ENCODE measurements around the gene DNAJB9.
A peak's percentile ranks its signal among the peaks of the same experiment; 100 is the strongest.

The DNAJB9 gene

GRCh38 chr7:108592646-108593201 is 23.1 kb downstream of the DNAJB9 start:
- ChIA-PET CTCF (interaction anchor here (0.7 kb wide), 1 partner anchor 13 kb away, joined by 3 read pairs; no protein-coding TSS in a partner anchor), POLR2A (no interaction called here)
- TF ChIP-seq TARDBP (IDR thresholded peaks at IDR 0.05), result no peak
- TF ChIP-seq FOXM1 (IDR thresholded peaks at IDR 0.05; ENCODE audit: borderline replicate concordance), result no peak
- TF ChIP-seq, protein P1, sequence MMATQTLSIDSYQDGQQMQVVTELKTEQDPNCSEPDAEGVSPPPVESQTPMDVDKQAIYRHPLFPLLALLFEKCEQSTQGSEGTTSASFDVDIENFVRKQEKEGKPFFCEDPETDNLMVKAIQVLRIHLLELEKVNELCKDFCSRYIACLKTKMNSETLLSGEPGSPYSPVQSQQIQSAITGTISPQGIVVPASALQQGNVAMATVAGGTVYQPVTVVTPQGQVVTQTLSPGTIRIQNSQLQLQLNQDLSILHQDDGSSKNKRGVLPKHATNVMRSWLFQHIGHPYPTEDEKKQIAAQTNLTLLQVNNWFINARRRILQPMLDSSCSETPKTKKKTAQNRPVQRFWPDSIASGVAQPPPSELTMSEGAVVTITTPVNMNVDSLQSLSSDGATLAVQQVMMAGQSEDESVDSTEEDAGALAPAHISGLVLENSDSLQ (IDR thresholded peaks at IDR 0.05), result no peak
- TF ChIP-seq NFRKB (IDR thresholded peaks at IDR 0.05), result no peak
- no peak for TF ChIP-seq HDGF (IDR thresholded peaks at IDR 0.05; ENCODE audit: borderline replicate concordance)
- TF ChIP-seq ELF4 (IDR thresholded peaks at IDR 0.05), result no peak
- TF ChIP-seq SP1 (IDR thresholded peaks at IDR 0.05), result no peak
- no peak for TF ChIP-seq LEF1 (IDR thresholded peaks at IDR 0.05; ENCODE audit: borderline replicate concordance)
- TF ChIP-seq SUZ12 (IDR thresholded peaks at IDR 0.05), result no peak
- no peak for TF ChIP-seq L3MBTL2 (conservative IDR thresholded peaks at IDR 0.05)
- TF ChIP-seq ZNF384 (IDR thresholded peaks at IDR 0.05), result no peak
- no peak for TF ChIP-seq FOXK2 (IDR thresholded peaks at IDR 0.05)
- TF ChIP-seq ARNT (IDR thresholded peaks at IDR 0.05), result no peak
- TF ChIP-seq BHLHE40 (IDR thresholded peaks at IDR 0.05; ENCODE audit: borderline replicate concordance), result no peak
- no peak for TF ChIP-seq FOXA1 (IDR thresholded peaks at IDR 0.05)
- no peak for TF ChIP-seq CTBP1 (IDR thresholded peaks at IDR 0.05; ENCODE audit: borderline replicate concordance)
- peak; percentile 10 for DNase-seq (ENCODE audit: extremely low spot score)

- ChIA-PET CTCF (no interaction called here), POLR2A (no interaction called here)
- TF ChIP-seq SUZ12 (IDR thresholded peaks at IDR 0.05) (no peak), L3MBTL2 (conservative IDR thresholded peaks at IDR 0.05) (no peak), FOXA1 (IDR thresholded peaks at IDR 0.05) (no peak), ZNF384 (IDR thresholded peaks at IDR 0.05) (no peak), NFRKB (IDR thresholded peaks at IDR 0.05) (no peak), CTBP1 (IDR thresholded peaks at IDR 0.05; ENCODE audit: borderline replicate concordance) (no peak), HDGF (IDR thresholded peaks at IDR 0.05; ENCODE audit: borderline replicate concordance) (no peak), ELF4 (IDR thresholded peaks at IDR 0.05) (no peak), LEF1 (IDR thresholded peaks at IDR 0.05; ENCODE audit: borderline replicate concordance) (no peak), FOXK2 (IDR thresholded peaks at IDR 0.05) (no peak), BHLHE40 (IDR thresholded peaks at IDR 0.05; ENCODE audit: borderline replicate concordance) (no peak), TARDBP (IDR thresholded peaks at IDR 0.05) (no peak), ARNT (IDR thresholded peaks at IDR 0.05) (no peak), SP1 (IDR thresholded peaks at IDR 0.05) (no peak), FOXM1 (IDR thresholded peaks at IDR 0.05; ENCODE audit: borderline replicate concordance) (no peak)
- TF ChIP-seq, protein P1 (IDR thresholded peaks at IDR 0.05), result no peak
- no peak for DNase-seq (ENCODE audit: extremely low spot score)
Measured at GRCh38 chr7:108596560-108596959, 26.9 kb downstream of the DNAJB9 start.

DNA sequence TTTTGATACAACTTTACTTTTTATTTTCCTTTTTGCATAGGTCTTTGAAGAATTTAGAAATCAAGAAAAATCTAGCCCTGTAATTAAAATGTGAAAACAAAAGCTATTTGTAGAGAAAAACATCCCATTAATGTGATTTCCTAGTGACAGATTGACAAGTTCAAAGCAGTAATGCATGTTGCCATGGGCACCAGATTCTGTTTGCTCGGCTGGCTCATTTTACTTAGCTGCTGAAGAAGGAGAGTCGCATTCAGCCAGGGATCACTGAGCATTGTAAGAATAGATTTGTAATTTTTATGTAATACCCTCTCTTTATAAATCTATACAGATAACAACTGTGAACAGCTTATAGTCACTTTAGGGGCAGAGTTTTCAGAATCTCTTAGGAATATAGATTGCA is 28.5 kb downstream of the DNAJB9 start:
- POLR2A ChIA-PET, result no interaction called here
- no peak for DNase-seq (ENCODE audit: extremely low spot score)
- CTCF ChIA-PET, result no interaction called here
- TF ChIP-seq L3MBTL2 (conservative IDR thresholded peaks at IDR 0.05), result no peak
- TF ChIP-seq CTBP1 (IDR thresholded peaks at IDR 0.05; ENCODE audit: borderline replicate concordance), result no peak
- TF ChIP-seq ZNF384 (IDR thresholded peaks at IDR 0.05), result no peak
- no peak for TF ChIP-seq FOXK2 (IDR thresholded peaks at IDR 0.05)
- TF ChIP-seq FOXA1 (IDR thresholded peaks at IDR 0.05), result no peak
- no peak for TF ChIP-seq HDGF (IDR thresholded peaks at IDR 0.05; ENCODE audit: borderline replicate concordance)
- no peak for TF ChIP-seq NFRKB (IDR thresholded peaks at IDR 0.05)

DNA sequence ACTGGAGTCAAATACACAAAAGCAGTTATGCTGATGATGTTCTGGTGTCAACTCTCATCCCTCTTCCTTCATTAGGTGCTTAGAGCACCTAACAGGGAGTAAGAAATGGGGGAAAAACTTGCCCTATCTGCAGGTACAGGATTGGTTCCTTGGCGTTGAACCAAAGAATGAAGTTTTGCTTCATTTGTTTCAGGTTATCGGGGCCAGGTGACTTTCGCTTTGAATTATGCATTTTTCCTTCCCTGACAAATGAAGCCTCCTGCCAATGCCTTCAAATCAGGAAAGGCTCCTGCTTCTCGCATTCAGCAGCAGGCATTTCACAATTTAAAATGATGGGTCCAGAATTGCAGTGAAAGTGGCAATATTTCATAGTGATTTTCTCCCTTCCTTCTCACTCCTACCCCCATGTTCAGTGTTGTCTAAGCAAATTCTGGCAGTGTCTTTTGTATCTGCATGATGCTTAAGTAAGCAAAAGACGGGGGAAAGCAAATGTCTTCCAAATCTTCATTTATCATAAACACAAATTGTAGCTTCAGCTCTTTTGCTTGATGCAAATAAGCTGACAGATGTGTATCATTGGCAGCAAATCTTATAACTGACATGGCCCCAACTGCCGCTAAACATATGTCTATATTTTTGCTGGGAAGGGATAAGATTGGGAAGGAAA is 29.4 kb downstream of the DNAJB9 start:
- no peak for TF ChIP-seq FOXM1 (IDR thresholded peaks at IDR 0.05; ENCODE audit: borderline replicate concordance)
- TF ChIP-seq CTBP1 (IDR thresholded peaks at IDR 0.05; ENCODE audit: borderline replicate concordance), result no peak
- TF ChIP-seq HDGF (IDR thresholded peaks at IDR 0.05; ENCODE audit: borderline replicate concordance), result no peak
- TF ChIP-seq TARDBP (IDR thresholded peaks at IDR 0.05), result no peak
- TF ChIP-seq L3MBTL2 (conservative IDR thresholded peaks at IDR 0.05), result no peak
- TF ChIP-seq ELF4 (IDR thresholded peaks at IDR 0.05), result no peak
- TF ChIP-seq, protein P1 (IDR thresholded peaks at IDR 0.05), result no peak
- TF ChIP-seq NFRKB (IDR thresholded peaks at IDR 0.05), result no peak
- TF ChIP-seq SUZ12 (IDR thresholded peaks at IDR 0.05), result no peak
- TF ChIP-seq BHLHE40 (IDR thresholded peaks at IDR 0.05; ENCODE audit: borderline replicate concordance), result no peak
- ChIA-PET CTCF (no interaction called here), POLR2A (no interaction called here)
- DNase-seq (ENCODE audit: extremely low spot score), result no peak

DNA sequence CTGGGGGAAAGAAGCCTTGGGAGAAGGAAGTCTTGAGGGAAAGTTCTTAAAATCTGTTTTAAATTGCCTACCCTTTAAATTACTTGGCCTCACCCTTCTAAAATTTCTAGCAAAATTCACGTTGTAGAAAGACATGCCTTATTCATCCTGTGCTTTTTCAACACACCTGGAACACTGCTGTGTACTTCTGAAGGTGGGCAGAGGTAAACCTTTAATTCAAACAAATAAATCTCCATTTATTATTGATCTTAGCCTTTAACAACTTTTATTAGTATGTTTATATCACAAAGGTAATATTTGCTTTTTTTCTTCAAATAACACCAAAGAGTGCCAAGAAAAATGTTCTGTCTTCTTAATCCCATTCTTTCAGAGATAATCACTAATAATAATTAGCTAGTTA is 30.7 kb downstream of the DNAJB9 start:
- ChIA-PET CTCF (no interaction called here), POLR2A (no interaction called here)
- DNase-seq (ENCODE audit: extremely low spot score), result no peak
- TF ChIP-seq L3MBTL2 (conservative IDR thresholded peaks at IDR 0.05) (no peak), SUZ12 (IDR thresholded peaks at IDR 0.05) (no peak), ARNT (IDR thresholded peaks at IDR 0.05) (no peak), SP1 (IDR thresholded peaks at IDR 0.05) (no peak)

- no peak for DNase-seq (ENCODE audit: extremely low spot score)
- TF ChIP-seq ARNT (IDR thresholded peaks at IDR 0.05) (no peak), SP1 (IDR thresholded peaks at IDR 0.05) (no peak), NFRKB (IDR thresholded peaks at IDR 0.05) (no peak), SUZ12 (IDR thresholded peaks at IDR 0.05) (no peak), LEF1 (IDR thresholded peaks at IDR 0.05; ENCODE audit: borderline replicate concordance) (no peak), HDGF (IDR thresholded peaks at IDR 0.05; ENCODE audit: borderline replicate concordance) (no peak), FOXA1 (IDR thresholded peaks at IDR 0.05) (no peak), FOXK2 (IDR thresholded peaks at IDR 0.05) (no peak), TARDBP (IDR thresholded peaks at IDR 0.05) (no peak), L3MBTL2 (conservative IDR thresholded peaks at IDR 0.05) (no peak), FOXM1 (IDR thresholded peaks at IDR 0.05; ENCODE audit: borderline replicate concordance) (no peak)
- TF ChIP-seq, protein P1 (IDR thresholded peaks at IDR 0.05), result no peak
- POLR2A ChIA-PET, result no interaction called here
- CTCF ChIA-PET, result no interaction called here
Measured at GRCh38 chr7:108603656-108604306, 34.1 kb downstream of the DNAJB9 start.
